Hematopoietic multipotent progenitor cell treated with erythropoietin and hydrocortisone succinate and interleukin-3 and kit ligand, for 6 days (in vitro differentiated cells): Measurements from ENCODE around the gene RCOR1.
"Not testable (repeated sequence)": the region's sequence is repeated elsewhere in the genome, so short reads cannot be mapped to it uniquely, and the experiment has no call there.

Source experiments
- DNase-seq: peaks from one replicate; pipeline ENCODE4 v3.0.0-alpha.2; 2015

The RCOR1 gene

GRCh38 chr14:102591944-102592762, at the start of gene RCOR1:
RCOR1 (plus strand) TSS chr14:102592649; CDS start chr14:102592887, 238 bp downstream.
- peak; percentile 97 for DNase-seq

- no peak for DNase-seq
Observed at GRCh38 chr14:102544046-102544746, 48.3 kb upstream of the RCOR1 start.

GRCh38 chr14:102544747-102545460, 47.5 kb upstream of the RCOR1 start:
- peak; percentile 84 for DNase-seq

- DNase-seq: peak; percentile 55
Observed at GRCh38 chr14:102545461-102546265, 46.8 kb upstream of the RCOR1 start.

- DNase-seq: no peak
Observed at GRCh38 chr14:102548616-102549240, 43.7 kb upstream of the RCOR1 start.

- not testable (repeated sequence) for DNase-seq
Observed at GRCh38 chr14:102550927-102551401, 41.5 kb upstream of the RCOR1 start.

GRCh38 chr14:102551995-102552705, 40.3 kb upstream of the RCOR1 start:
- peak; percentile 85 for DNase-seq

- peak; percentile 82 for DNase-seq
Observed at GRCh38 chr14:102554821-102555819, 37.3 kb upstream of the RCOR1 start.

- no peak for DNase-seq
Observed at GRCh38 chr14:102556098-102556677, 36.3 kb upstream of the RCOR1 start.

- no peak for DNase-seq
Observed at GRCh38 chr14:102557434-102558226, 34.8 kb upstream of the RCOR1 start.

GRCh38 chr14:102558556-102558955, 33.9 kb upstream of the RCOR1 start:
- DNase-seq: no peak

GRCh38 chr14:102560458-102561261, 31.8 kb upstream of the RCOR1 start:
- DNase-seq: no peak

- DNase-seq: peak; percentile 39
Observed at GRCh38 chr14:102565331-102565887, 27.0 kb upstream of the RCOR1 start.

- DNase-seq: no peak
Observed at GRCh38 chr14:102565959-102566358, 26.5 kb upstream of the RCOR1 start.

- peak; percentile 71 for DNase-seq
Observed at GRCh38 chr14:102568115-102568614, 24.3 kb upstream of the RCOR1 start.

GRCh38 chr14:102570334-102570995, 22.0 kb upstream of the RCOR1 start:
- no peak for DNase-seq

- peak; percentile 77 for DNase-seq
Observed at GRCh38 chr14:102571043-102571442, 21.4 kb upstream of the RCOR1 start.
